KOPT-K1 (cell line): Measurements from ENCODE around the gene OR4C5.
"Not testable (repeated sequence)": the region's sequence is repeated elsewhere in the genome, so short reads cannot be mapped to it uniquely, and the experiment has no call there.

Experiments used
- H3K27ac ChIP-seq: fragments of 200-600 bp; sonication (generic); 2 replicates; pipeline ENCODE4 v1.5.1; 2016; ENCODE audit warnings: antibody characterized with exemption, mild to moderate bottlenecking, low read depth, low read length; ENCODE audit not compliant: poor library complexity, severe bottlenecking
- H3K36me3 ChIP-seq: fragments of 200-600 bp; sonication (generic); 2 replicates; pipeline ENCODE4 v1.5.1; 2017; ENCODE audit warnings: antibody characterized with exemption, mild to moderate bottlenecking, low read length, moderate library complexity; ENCODE audit not compliant: insufficient read depth
- H3K9me3 ChIP-seq: fragments of 200-600 bp; sonication (generic); 2 replicates; pipeline ENCODE4 v1.5.1; 2017; ENCODE audit warnings: antibody characterized with exemption, low read length, mild to moderate bottlenecking; ENCODE audit not compliant: insufficient read depth, poor library complexity, severe bottlenecking

Gene OR4C5

DNA sequence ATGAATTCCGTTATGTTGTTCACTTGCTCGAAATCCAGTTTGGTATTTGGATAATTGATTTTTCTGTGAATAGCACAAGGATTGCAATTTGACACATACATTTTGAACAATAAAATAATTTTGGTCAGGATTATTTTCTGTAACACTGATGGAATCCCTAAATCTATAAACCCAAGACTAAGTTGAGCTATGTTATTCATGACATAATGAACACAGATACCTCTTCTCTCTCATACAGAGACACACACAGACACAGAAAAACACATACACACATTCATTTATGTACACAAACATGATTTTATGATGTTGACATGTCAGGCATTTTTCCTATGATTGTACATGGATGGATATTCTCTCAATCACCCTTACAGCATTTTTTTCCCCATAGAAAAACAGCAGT, at the start of gene OR4C5:
Gene OR4C5 (minus strand): TSS at position 101 of the 400 bp plus-strand sequence. CDS start 0 bp downstream, at position 101.
- H3K36me3 ChIP-seq, result no peaks in the 10 kb centered on the region
- H3K9me3 ChIP-seq, result no peaks in the 10 kb centered on the region
- H3K27ac ChIP-seq, result no peak within 1 kb of the TSS

DNA sequence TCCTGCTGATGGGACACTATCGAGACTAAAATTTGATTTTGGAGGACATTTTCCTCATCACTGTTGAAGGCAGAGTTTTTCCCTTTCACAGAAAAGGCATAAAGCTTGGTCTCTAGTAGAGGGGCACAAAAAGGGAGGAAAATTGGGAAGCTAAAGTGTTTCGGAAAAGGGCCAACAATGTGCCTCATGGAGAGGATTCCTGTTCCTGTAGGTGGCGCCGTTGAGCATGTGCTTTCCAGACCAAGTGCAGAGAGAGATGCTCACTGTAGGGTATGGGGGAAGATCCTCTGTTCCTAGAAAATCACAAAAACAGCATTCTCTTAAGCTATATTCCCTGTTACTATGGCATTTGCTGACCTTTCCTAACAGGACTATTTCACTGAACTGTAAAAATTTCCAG, 18.4 kb upstream of the OR4C5 start:
- Histone ChIP-seq H3K36me3 (no peaks in the 10 kb centered on the region), H3K9me3 (no peaks in the 10 kb centered on the region), H3K27ac (no peak overlapping the region)

DNA sequence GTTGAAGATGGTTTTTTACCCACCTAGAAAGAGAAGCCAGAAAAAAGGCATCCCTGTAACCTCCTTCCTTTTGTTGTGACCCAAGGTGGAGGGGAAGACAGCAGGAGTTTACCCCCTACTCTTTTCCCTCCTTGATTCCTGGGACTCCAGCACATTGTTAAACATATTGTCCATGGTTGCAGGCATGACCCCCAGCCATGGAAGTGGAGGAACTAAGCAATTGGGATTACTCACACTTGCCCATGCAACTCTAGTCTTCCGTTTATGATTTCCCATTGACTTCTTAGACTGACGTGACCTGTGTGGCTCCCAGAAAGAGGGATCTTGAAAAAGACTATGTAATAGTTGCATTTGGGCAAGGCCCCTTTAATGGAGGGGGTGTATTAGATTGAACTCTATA, 17.9 kb upstream of the OR4C5 start:
- H3K27ac ChIP-seq, H3K36me3 ChIP-seq, H3K9me3 ChIP-seq: not testable (repeated sequence)

DNA sequence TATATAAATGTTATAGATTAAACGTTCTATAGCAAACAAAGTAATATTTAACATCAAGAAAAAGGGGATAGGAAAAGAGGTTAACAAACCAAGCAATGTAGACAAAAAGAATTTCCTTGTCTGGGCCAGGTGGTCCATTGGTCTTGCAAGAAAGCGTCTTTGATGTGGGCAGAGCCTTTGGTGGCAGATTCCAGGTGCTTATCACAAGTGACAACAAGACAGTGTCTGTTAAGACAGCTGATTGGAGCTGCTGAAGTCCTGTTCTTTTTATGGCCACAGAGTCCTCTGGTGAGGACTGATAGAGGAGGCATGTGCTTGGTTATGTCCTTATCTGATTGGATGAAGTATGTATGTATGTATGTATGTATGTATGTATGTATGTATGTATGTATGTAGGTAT, 5.0 kb downstream of the OR4C5 start:
- H3K27ac ChIP-seq, H3K36me3 ChIP-seq, H3K9me3 ChIP-seq: not testable (repeated sequence)

DNA sequence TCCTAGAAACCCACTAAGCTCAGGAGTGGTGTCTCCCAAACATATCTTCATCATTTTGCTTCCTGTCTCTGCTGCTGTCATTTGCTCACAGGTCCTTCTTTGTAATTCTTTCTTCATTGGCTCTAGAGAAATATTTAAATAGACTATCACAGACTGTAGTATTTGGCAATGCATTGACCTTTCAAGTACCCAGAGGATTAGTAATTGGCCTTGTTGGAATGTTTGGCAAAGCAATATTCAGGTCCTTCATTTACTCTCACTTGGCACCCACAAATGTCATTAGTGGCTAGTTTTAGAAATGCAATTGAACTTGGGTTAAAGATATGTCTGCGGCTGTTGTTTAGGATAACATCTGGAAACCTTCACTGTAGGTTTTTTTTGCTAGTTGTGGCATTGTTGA, 11.6 kb downstream of the OR4C5 start:
- H3K27ac ChIP-seq, result no peak overlapping the region
- H3K36me3 ChIP-seq, result no peaks in the 10 kb centered on the region
- H3K9me3 ChIP-seq, result no peaks in the 10 kb centered on the region

DNA sequence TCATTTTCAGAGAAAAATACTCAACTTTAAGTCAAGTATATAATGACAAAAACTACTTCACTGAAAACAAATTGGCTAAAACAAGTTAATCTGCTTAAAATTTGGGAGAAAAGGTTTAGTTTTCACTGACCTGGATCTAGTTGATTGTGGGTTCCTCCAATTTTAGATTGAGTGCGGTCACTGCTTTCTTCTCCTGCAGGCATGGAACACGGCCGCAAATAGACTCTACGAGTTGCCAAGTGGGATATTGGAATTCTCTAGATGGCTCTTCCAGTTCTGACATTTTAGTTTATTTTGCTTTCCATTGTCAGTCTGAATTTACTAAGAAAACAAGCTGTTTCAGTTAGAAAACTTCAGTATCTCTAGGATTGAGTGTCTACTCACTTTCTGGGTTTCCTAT, 12.3 kb downstream of the OR4C5 start:
- H3K27ac ChIP-seq, result no peak overlapping the region
- no peaks in the 10 kb centered on the region for H3K36me3 ChIP-seq
- H3K9me3 ChIP-seq, result no peaks in the 10 kb centered on the region

DNA sequence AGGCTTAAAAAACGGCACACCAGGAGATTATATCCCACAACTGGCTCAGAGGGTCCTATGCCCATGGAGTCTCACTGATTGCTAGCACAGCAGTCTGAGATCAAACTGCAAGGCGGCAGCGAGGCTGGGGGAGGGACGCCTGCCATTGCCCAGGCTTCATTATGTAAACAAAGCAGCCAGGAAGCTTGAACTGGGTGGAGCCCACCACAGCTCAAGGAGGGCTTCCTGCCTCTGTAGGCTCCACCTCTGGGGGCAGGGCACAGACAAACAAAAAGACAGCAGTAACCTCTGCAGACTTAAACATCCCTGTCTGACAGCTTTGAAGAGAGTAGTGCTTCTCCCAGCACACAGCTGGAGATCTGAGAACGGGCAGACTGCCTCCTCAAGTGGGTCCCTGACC, 20.0 kb downstream of the OR4C5 start:
- H3K9me3 ChIP-seq, H3K36me3 ChIP-seq, H3K27ac ChIP-seq: not testable (repeated sequence)

DNA sequence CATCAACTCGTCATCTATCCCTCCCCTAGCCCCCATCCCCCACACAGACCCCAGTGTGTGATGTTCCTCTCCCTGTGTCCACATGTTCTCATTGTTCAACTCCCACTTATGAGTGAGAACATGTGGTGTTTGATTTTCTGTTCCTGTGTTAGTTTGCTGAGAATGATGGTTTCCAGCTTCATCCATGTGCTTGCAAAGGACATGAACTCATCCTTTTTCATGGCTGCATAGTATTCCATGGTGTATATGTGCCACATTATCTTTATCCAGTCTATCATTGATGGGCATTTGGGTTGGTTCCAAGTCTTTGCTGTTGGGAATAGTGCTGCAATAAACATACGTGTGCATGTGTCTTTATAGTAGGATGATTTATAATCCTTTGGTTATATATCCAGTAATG, 23.8 kb downstream of the OR4C5 start:
- H3K27ac ChIP-seq, H3K9me3 ChIP-seq, H3K36me3 ChIP-seq: not testable (repeated sequence)

DNA sequence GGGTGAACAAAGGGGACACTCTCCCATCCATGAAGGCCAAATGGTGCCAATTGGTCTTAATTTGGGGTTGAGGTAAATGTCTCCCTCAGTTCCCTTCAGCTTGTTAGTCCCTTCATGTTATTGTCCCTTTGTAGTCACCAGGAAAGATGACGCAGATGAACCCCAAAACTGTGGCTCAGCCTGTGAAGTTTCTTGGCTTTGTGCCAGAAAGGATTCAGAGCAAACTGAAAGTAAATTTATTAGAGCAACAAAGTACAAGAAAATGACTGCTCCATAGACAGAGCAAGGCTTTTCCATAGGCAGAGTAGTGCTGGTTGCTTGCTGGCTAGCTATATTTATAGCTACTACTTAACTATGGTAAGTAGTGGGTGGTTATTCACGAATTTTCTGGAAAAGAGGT, 24.8 kb downstream of the OR4C5 start:
- H3K36me3 ChIP-seq, result no peaks in the 10 kb centered on the region
- no peaks in the 10 kb centered on the region for H3K9me3 ChIP-seq
- H3K27ac ChIP-seq, result no peak overlapping the region

DNA sequence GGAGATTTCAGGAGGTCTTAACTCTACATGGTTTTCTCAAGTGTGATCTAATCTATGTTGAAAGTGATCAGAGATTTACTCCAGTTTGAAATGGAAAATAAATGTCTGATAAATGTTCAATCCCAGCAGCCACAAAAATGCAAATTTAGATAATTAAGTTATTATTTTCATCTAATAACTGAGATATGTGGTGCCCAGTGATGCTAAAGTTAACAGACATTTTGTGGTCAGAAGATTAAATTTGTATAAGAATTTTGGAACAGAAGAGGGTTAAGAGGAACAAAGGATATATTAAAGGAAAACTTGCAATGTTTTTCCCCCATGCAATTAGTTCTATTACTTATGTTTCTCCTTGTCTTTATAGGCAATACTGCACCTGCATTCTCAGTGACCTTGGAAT, 41.6 kb downstream of the OR4C5 start, which contains the start of gene OR4C3:
Gene OR4C3 (plus strand): TSS at position 301 of the 400 bp plus-strand sequence. CDS start 102 bp downstream, outside the sequence.
- not testable (repeated sequence) for H3K9me3 ChIP-seq, H3K36me3 ChIP-seq, H3K27ac ChIP-seq

DNA sequence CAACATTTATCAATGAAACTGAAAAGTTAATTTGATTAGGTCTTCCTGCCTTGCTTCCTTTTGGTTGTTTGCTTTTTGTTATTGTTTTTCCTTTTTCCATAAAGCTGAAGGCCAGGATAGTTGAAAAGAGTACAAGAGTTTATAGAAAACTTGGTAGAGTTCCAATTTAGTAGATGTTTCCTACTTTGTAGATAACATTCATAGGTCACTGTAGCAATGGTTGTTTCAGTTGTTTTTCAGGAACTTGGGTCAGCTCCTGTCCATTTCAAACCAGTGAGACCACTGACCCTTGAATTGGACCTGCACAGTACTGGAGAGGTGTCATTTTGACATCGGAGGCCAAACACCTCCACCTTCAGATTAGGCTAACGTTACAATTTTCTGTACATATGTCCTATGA, 46.5 kb downstream of the OR4C5 start:
- not testable (repeated sequence) for H3K27ac ChIP-seq, H3K36me3 ChIP-seq, H3K9me3 ChIP-seq
